Sigmoid colon (tissue), 7 donors: ENCODE data around the gene HOXD3. TPM values are rescaled to one million over a fixed set of nuclear protein-coding genes. Genes with fewer than 3 reads are reported as not detected.

Source experiments
- DNase-seq: peaks from one replicate; pipeline ENCODE4 v3.0.0-alpha.2; 2019
- H3K27ac ChIP-seq, 4 donors: fragments of 200-600 bp; sonication (generic); one replicate each; pipeline ENCODE4 v1.5.1; 2016 to 2019; ENCODE audit warnings: mild to moderate bottlenecking in 1 of 4
- H3K27me3 ChIP-seq, 3 donors: fragments of 200-600 bp; sonication (generic); one replicate each; pipeline ENCODE4 v1.5.1; 2019; ENCODE audit warnings: mild to moderate bottlenecking in 1 of 3
- H3K36me3 ChIP-seq, 4 donors: fragments of 200-600 bp; sonication (generic); one replicate each; pipeline ENCODE4 v1.5.1; 2016 to 2019
- H3K4me1 ChIP-seq, 4 donors: fragments of 200-600 bp; sonication (generic); one replicate each; pipeline ENCODE4 v1.5.1; 2017 to 2019
- H3K4me3 ChIP-seq, 4 donors: fragments of 200-600 bp; sonication (generic); one replicate each; pipeline ENCODE4 v1.5.1; 2017 to 2019; ENCODE audit warnings: mild to moderate bottlenecking in 2 of 4, moderate library complexity in 1 of 4
- H3K9me3 ChIP-seq, 4 donors: fragments of 200-600 bp in 3 of 4; sonication (generic) in 3 of 4; one replicate each; pipeline versions ENCODE4 v1.5.1 to v1.6.1; 2013 to 2019
- CTCF ChIP-seq, 4 experiments: fragments of 450-650 bp in 3 of 4; fragments of 200-600 bp in 1 of 4; IDR thresholded peaks; one replicate each; pipeline ENCODE4 v1.5.1; 2016 to 2019; ENCODE audit warnings: antibody characterized with exemption in 4 of 4, mild to moderate bottlenecking in 3 of 4, moderate library complexity in 2 of 4
- EP300 ChIP-seq, 4 donors: sonication (generic); formaldehyde crosslinking; IDR thresholded peaks; one replicate each; pipeline ENCODE4 v1.6.1; 2017; ENCODE audit warnings: antibody characterized with exemption in 4 of 4
- POLR2A ChIP-seq, 2 donors: fragments of 450-650 bp; IDR thresholded peaks; one replicate each; pipeline ENCODE4 v1.6.1; 2016; ENCODE audit warnings: antibody characterized with exemption in 2 of 2, mild to moderate bottlenecking in 2 of 2, moderate library complexity in 2 of 2
- POLR2AphosphoS5 ChIP-seq, 4 donors: sonication (generic); formaldehyde crosslinking; IDR thresholded peaks; one replicate each; pipeline ENCODE4 v1.6.1; 2017; ENCODE audit warnings: antibody characterized with exemption in 4 of 4
- WGBS, 2 donors: extraction: QIAGEN DNeasy Blood & Tissue Kit; methylation state at CpG; one replicate each; pipeline ENCODE4 v1.1.7; 2013; 5-methylcytosine and 5-hydroxymethylcytosine counted together
- intact Hi-C: fragments of 100-400 bp; cut with DNase I; formaldehyde crosslinking; loops from one replicate; pipeline ENCODE4 v1.15.1; 2023
- polyA plus RNA-seq, 3 donors: library from polyadenylated mRNA; stranded (reverse); fragments of 200-250 nt; gene quantifications; one replicate each; pipeline ENCODE4 v1.2.3, GENCODE V29; 2013
- total RNA-seq, 4 donors: library from RNA; depleted of rRNA; stranded (reverse); fragments of >200 nt; gene quantifications; one replicate each; pipeline ENCODE4 v1.1.0, GENCODE V29; 2016
- donor health status: healthy with polysubstance abuse.
- donor health status: Bipolar disorder and iron deficiency.
- donor health status: healthy.

Gene HOXD3
- total and polyA plus RNA-seq, 7 donors = 0.60 to 4.6 (median 1.4) TPM

GRCh38 chr2:176187899-176188773 lies 31.0 kb downstream of the HOXD3 start, which contains the start of gene HOXD1:
Gene HOXD1 (plus strand): TSS chr2:176188668. CDS start chr2:176188802, 134 bp downstream.
- H3K36me3 ChIP-seq = no peaks in the 10 kb centered on the region

GRCh38 chr2:176188774-176189680 lies 31.9 kb downstream of the HOXD3 start:
- Histone ChIP-seq H3K9me3 (no peaks in the 10 kb centered on the region), H3K4me3 (peak overlapping the region; percentile 35 to 55 (median 52)), H3K36me3 (no peaks in the 10 kb centered on the region), H3K4me1 (peaks cover 0 to 30% (median 26%) of the 10 kb centered on the region in 4 donors), H3K27ac (peak overlapping the region in 3 of 4 donors; percentile 9 to 54 (median 24)), H3K27me3 (peaks cover 35 to 97% (median 68%) of the 10 kb centered on the region in 3 donors)
- WGBS, 2 donors = 2 to 3% methylated on average over 98 of the region's 98 CpGs
- intact Hi-C loops = no loop called here
- TF ChIP-seq POLR2A (IDR thresholded peaks at IDR 0.05) = no peak
- TF ChIP-seq CTCF (IDR thresholded peaks at IDR 0.05) = no peak
- no peak for DNase-seq

More at GRCh38 chr2:176187899-176188773, 31.0 kb downstream of the HOXD3 start, which contains the start of gene HOXD1:
- intact Hi-C loops = no loop called here
- Histone ChIP-seq H3K4me3 (peak within 1 kb of the TSS; percentile 35 to 55 (median 52)), H3K27ac (peak within 1 kb of the TSS; percentile 9 to 54 (median 28)), H3K9me3 (no peaks in the 10 kb centered on the region), H3K4me1 (peaks cover 0 to 30% (median 26%) of the 10 kb centered on the region in 4 donors), H3K27me3 (peaks cover 31 to 93% (median 59%) of the 10 kb centered on the region in 3 donors)
- peak in 3 of 4 donors; percentile 51 to 55 (median 54) for TF ChIP-seq POLR2AphosphoS5 (IDR thresholded peaks at IDR 0.05)
- TF ChIP-seq EP300 (IDR thresholded peaks at IDR 0.05) = no peak
- 1% methylated on average over 68 of the region's 68 CpGs for WGBS, 2 donors
- DNase-seq = no peak

- Histone ChIP-seq H3K27ac (no peak overlapping the region), H3K4me3 (peak overlapping the region in 3 of 4 donors; percentile 50 to 55 (median 54)), H3K27me3 (peaks cover 35 to 97% (median 72%) of the 10 kb centered on the region in 3 donors), H3K36me3 (no peaks in the 10 kb centered on the region), H3K4me1 (peaks cover 0 to 30% (median 26%) of the 10 kb centered on the region in 4 donors), H3K9me3 (no peaks in the 10 kb centered on the region)
- no peak for DNase-seq
- TF ChIP-seq EP300 (IDR thresholded peaks at IDR 0.05) (no peak), POLR2AphosphoS5 (IDR thresholded peaks at IDR 0.05) (no peak), POLR2A (IDR thresholded peaks at IDR 0.05) (no peak), CTCF (IDR thresholded peaks at IDR 0.05) (no peak)
- intact Hi-C loops = no loop called here
- WGBS, 2 donors = 16 to 22% methylated on average over 28 of the region's 28 CpGs
Measured at GRCh38 chr2:176189681-176190641, 32.9 kb downstream of the HOXD3 start.

GRCh38 chr2:176192351-176192750 lies 35.2 kb downstream of the HOXD3 start:
- Histone ChIP-seq H3K27me3 (peaks cover 35 to 89% (median 67%) of the 10 kb centered on the region in 3 donors), H3K4me1 (peaks cover 0 to 29% (median 26%) of the 10 kb centered on the region in 4 donors), H3K4me3 (no peak overlapping the region), H3K9me3 (no peaks in the 10 kb centered on the region), H3K27ac (no peak overlapping the region), H3K36me3 (no peaks in the 10 kb centered on the region)
- intact Hi-C loops = no loop called here
- TF ChIP-seq POLR2AphosphoS5 (IDR thresholded peaks at IDR 0.05) (no peak), POLR2A (IDR thresholded peaks at IDR 0.05) (no peak), CTCF (IDR thresholded peaks at IDR 0.05) (no peak), EP300 (IDR thresholded peaks at IDR 0.05) (no peak)
- 34 to 47% methylated on average over 1 of the region's 1 CpG for WGBS, 2 donors
- DNase-seq = no peak
